ENCODE measurements around the gene SIGLEC7. TPM values are rescaled to one million over a fixed set of nuclear protein-coding genes. Genes with fewer than 3 reads are reported as not detected.

SIGLEC7 gene
- total RNA-seq, 1 donor from 2014 or later: 0.44 TPM

GRCh38 chr19:51119101-51119500 is 23.0 kb upstream of the SIGLEC7 start:
- no peak for ATAC-seq

GRCh38 chr19:51119611-51120010 is 22.5 kb upstream of the SIGLEC7 start:
- ATAC-seq: no peak

- no peak for ATAC-seq
Measured at GRCh38 chr19:51120160-51120559, 21.9 kb upstream of the SIGLEC7 start.

- no peak for ATAC-seq
Measured at GRCh38 chr19:51121257-51121656, 20.8 kb upstream of the SIGLEC7 start.

GRCh38 chr19:51122112-51122981 is 19.8 kb upstream of the SIGLEC7 start:
- no peak for ATAC-seq

- no peak for ATAC-seq
Measured at GRCh38 chr19:51123381-51123800, 18.7 kb upstream of the SIGLEC7 start.

- no peak for ATAC-seq
Measured at GRCh38 chr19:51123802-51124201, 18.3 kb upstream of the SIGLEC7 start.

- no peak for ATAC-seq
Measured at GRCh38 chr19:51124216-51124615, 17.9 kb upstream of the SIGLEC7 start.

GRCh38 chr19:51124729-51125128 is 17.4 kb upstream of the SIGLEC7 start, which contains the start of gene SIGLEC9:
Gene SIGLEC9, plus strand, starts transcription at chr19:51124906. Its CDS starts 69 bp downstream, at chr19:51124975.
- no peak for ATAC-seq

GRCh38 chr19:51125421-51126075 is 16.6 kb upstream of the SIGLEC7 start:
- ATAC-seq: no peak

- ATAC-seq: no peak
Measured at GRCh38 chr19:51127032-51127431, 15.1 kb upstream of the SIGLEC7 start.

GRCh38 chr19:51127755-51128154 is 14.3 kb upstream of the SIGLEC7 start:
- no peak for ATAC-seq

- no peak for ATAC-seq
Measured at GRCh38 chr19:51128227-51128626, 13.9 kb upstream of the SIGLEC7 start.

- no peak for ATAC-seq
Measured at GRCh38 chr19:51129716-51130115, 12.4 kb upstream of the SIGLEC7 start.

GRCh38 chr19:51131780-51132680 is 10.1 kb upstream of the SIGLEC7 start:
- ATAC-seq: peak; percentile 28

GRCh38 chr19:51135004-51135403 is 7.1 kb upstream of the SIGLEC7 start:
- no peak for ATAC-seq

GRCh38 chr19:51135986-51136762 is 5.9 kb upstream of the SIGLEC7 start:
- ATAC-seq: no peak

GRCh38 chr19:51136851-51137551 is 5.1 kb upstream of the SIGLEC7 start:
- no peak for ATAC-seq

GRCh38 chr19:51137792-51138425 is 4.2 kb upstream of the SIGLEC7 start:
- ATAC-seq: no peak

- peak; percentile 27 for ATAC-seq
Measured at GRCh38 chr19:51138549-51138979, 3.5 kb upstream of the SIGLEC7 start.
